Kasumi-1 (cell line): Measurements from ENCODE around the gene SCN10A.

Source experiments
- DNase-seq, 2 experiments: peaks; one replicate each; lab custom pipeline; 2025; lab: John Stamatoyannopoulos, UW

The SCN10A gene

DNA sequence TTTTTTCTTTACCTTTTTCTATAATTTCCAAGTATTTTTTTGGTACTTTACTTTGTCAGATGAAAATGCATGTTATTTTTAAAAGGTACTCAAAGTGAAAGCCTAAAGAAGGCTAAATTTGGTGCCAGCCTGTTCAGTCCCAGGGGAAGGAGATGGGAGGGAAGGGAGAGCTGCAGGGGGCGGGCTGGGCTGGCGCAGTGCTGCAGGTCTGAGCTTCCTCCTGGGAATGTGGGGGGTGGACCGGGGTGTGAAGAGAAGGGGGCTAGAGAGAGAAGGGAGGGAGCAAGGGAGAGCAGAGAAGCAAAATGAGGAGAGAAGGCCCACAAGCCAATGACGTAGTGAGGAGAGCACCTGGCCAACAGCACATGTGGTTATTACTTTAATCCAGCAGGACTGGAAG lies 95.6 kb downstream of the SCN10A start:
- no peak for DNase-seq

GRCh38 chr3:38717355-38718240 lies 98.4 kb downstream of the SCN10A start:
- DNase-seq: no peak

DNA sequence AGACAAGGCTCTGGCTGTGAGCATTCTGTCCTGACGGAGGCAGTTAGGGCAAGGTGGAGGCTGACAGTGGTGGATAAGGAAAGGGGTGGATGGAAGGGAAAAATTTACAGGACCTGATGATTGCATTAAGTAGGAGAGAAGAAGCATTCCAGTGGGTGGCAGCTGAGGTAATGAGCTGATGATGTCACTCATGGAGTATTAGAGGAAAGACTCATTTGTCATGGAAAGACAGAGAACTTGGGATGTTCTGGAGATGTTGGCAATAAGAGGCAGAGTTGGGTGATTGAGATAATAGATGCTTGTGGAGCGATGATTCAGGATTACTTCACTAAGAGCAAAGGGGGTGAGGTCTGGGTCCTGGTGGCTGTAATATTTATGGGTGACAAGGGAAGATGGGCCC lies 102.9 kb downstream of the SCN10A start:
- DNase-seq: no peak

DNA sequence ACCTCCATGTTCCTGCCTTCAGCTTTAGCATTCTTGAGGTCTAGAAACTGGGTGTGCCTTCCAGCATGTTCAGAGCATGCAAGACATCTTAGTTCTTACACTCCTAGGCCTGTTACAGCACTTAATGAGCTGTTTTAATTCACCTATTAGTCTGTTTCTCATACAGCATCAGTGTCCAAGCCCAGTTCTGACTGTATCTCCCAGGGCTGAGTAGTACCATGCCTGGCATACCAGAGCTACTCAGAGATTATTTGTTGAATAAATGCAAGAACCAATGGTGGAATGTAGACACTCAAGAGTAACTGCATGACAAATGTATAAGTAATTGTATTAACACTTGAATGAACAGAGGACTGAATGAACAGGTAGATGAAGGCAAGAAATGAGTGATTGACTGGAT lies 104.7 kb downstream of the SCN10A start:
- DNase-seq: no peak

DNA sequence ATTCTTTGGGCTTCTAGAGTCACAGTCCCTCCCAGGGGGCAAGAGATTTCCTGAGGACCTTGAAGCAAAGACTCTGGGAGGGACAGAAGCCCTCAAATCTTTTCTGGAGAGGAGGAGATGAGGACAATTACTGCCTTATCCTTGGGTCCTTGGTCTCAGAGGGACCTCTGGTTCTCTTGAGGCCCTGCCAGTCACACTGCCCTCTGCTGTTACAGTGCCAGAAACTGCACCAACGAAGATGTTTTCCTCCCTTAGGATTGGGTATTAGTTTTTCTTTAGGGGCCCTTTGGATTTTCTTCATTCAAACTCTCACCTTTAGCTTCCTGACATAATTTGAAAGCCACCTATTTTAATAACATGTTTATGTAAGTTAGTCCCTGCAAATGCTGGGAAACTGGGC lies 108.3 kb downstream of the SCN10A start:
- DNase-seq: peak in 1 of 2 experiments; percentile 1

GRCh38 chr3:38706961-38707360 lies 109.1 kb downstream of the SCN10A start:
- DNase-seq: no peak

DNA sequence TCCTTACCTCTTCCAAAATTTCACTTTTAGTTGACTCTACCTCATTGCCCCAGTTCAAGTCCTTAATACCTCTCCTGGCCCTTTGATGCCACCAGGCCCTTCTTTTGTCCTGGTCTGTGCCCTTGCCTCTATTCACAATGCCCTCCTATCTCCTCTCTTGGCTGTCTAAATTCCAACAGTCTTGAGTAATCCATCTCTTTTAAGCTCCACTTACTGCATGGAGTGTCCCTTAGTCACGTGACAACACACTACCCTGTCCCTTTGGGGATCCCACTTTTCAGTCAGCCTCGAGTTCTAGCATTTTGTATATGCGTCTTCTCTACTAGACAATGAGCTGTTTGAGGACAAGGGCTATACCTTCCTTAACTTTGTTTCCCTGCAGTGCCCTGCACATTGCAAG lies 113.8 kb downstream of the SCN10A start:
- DNase-seq: no peak

DNA sequence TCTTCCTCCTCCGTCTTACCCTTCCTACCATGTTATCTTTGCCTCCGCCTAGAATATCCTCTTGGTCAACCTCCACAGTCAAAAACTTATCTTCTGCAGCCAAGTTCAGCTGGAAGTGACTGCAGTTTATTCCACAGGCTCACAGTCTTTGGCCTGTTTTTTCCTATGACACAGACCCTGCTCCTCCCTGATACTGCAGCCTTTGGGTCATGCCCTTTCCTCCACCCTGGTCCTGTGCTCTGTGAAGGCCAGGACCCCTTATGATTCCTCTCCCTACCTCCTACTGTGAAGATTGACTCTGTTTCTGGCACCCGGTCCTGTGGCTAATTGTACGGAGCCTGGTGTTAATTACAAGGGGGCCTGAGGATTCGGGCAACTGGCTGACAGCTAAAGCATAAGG lies 117.3 kb downstream of the SCN10A start:
- DNase-seq: no peak

DNA sequence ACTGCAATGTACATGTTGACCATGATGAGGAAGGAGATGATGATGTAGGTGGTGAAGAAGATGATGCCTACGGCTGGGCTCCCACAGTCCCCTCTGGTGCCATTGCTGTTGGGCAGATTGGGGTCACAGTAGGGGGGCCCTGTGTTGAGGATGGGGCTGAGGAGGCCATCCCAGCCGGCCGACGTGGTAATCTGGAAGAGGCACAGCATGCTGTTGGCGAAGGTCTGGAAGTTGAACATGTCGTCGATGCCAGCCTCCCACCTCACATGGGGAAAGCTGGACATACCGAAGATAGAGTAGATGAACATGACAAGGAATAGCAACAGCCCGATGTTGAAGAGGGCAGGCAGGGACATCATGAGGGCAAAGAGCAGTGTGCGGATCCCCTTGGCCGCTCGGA lies 118.0 kb downstream of the SCN10A start:
- no peak for DNase-seq

DNA sequence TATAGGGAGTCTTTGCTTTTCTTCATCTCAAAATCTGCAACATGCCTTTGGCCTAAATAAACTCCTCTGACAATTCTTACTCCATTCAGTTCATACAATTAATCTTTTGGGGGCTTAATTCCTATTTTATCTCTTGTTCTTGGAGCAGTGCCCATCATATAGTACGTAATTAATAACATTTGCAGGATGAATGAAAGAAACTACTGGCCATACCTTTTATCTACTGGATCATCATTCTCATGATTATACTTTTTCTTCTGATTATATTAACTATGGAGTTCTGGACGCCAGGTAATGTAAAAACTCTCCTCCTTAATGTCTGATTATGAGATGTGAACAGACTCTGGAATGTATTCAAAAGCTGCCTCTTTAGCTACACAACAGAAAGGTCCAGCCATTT lies 120.0 kb downstream of the SCN10A start:
- DNase-seq: no peak

GRCh38 chr3:38690185-38690584 lies 125.8 kb downstream of the SCN10A start:
- no peak for DNase-seq

DNA sequence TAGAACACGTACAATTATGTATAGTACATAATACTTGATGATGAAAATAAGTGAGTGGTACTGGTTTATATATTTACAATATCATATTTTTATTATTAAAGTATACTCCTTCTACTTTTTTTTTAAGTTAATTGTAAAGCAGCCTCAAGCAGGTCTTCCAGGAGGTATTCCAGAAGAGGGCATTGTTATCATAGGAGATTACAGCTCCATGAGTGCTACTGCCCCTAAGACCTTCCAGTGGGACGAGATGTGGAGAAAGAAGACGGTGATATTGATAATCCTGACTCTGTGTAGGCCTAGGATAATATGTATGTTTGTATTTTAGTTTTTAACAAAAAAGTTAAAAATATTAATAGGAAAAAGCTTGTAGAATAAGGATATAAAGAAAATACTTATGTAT lies 126.2 kb downstream of the SCN10A start:
- DNase-seq: no peak

- no peak for DNase-seq
Observed at GRCh38 chr3:38689346-38689745, 126.7 kb downstream of the SCN10A start.

GRCh38 chr3:38687321-38687720 lies 128.7 kb downstream of the SCN10A start:
- no peak for DNase-seq

DNA sequence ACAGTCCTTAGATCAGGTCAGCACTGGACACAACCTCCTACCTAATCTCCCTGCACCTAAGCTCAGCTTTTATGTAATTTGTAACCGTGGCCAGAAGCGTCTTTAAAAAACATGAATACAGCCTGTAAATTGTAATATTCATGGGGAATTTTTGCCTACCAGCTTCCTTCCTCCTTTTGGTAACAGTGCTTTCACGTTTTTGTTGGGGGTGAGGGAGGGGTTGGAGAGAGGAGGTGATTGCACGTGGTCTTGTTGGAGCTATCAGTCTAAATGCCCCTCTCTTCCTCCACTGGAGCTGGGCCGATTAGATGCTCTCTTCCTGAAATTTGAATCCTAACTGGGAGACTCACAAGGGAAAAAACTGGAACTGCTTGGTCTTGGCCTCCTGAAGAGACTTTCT lies 131.5 kb downstream of the SCN10A start:
- no peak for DNase-seq

GRCh38 chr3:38669668-38670067 lies 146.3 kb downstream of the SCN10A start:
- no peak for DNase-seq

DNA sequence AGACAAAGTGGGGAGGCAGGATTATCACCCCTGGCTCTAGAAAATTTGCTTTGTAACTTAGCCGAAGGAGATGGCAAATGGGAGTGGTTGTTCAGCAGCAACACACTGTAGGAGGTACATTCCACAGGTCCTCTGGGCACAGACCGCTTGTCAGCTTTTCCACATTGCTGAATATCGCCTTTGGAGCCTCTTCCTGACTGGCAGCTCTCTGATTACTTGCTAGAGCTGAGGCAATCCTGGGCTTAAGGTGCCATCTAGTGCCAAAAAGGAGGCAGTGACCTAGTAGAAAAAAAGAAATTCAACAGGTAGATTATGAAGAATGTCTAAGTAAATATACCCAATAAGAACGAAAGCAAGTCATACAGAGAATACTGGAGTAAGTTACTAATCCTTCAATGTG lies 153.5 kb downstream of the SCN10A start:
- peak; percentile 41 to 49 for DNase-seq

GRCh38 chr3:38658841-38659240 lies 157.2 kb downstream of the SCN10A start:
- DNase-seq: no peak

GRCh38 chr3:38657369-38657768 lies 158.6 kb downstream of the SCN10A start:
- no peak for DNase-seq

- DNase-seq: peak; percentile 72 to 73
Observed at GRCh38 chr3:38655708-38656300, 160.2 kb downstream of the SCN10A start.

DNA sequence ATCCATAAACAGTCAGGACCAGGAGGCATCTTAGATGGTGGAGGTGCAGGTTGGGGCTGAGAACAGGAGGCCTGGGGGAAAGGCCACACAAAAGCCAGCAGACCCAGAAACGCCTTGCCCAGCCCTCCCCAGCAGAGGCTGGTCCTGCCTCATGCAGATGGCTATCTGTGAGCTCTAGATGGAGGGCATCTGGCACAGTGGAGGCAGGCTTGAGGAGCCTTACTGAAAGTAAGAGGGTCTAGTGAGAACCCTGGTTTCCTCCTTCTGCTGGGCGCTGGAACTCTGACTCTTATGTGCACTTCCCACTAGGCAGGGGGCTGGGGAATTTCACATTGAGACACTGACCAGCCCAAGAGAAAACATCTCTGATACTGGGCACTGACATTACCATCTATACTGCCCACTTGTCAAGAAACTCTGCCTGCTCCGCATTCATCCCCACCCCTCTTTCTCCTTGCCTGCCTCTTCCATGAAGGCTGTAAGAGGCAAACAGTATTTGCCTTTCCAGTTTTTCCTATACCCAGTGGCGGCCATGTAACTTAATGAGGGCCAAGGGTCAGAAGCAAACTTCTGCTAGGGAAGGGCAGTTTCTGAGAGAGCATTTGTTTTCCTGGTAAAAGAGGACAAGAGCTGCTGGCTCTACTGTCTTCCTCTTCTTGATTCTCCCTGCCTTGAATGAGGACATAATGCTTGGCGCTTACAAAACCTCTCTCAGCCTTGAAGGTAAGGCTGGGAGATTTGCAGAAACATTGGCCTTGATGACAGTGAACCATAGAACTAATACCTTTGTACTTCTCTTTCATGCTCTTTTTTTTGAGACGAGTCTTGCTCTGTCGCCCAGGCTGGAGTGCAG lies 162.1 kb downstream of the SCN10A start:
- DNase-seq: no peak

DNA sequence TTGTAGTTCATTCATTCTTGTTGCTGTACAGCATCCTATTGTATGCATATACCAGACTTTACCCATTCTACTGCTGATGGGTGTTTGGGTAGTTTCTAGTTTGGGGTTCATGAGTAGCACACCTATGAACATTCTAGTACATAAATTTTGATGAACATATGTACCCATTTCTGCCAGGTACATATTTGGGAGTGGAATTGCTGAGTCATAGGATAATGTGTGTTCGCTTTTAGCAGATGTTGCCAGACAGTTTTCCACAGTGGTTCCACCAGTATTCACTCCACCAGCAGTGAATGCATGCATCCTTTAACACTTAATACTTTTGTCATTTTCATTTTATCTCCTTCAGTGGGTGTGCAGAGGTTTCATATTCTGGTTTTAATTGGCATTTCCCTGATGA lies 163.1 kb downstream of the SCN10A start:
- no peak for DNase-seq
